Measurements from ENCODE around the gene BEND5.

DNA sequence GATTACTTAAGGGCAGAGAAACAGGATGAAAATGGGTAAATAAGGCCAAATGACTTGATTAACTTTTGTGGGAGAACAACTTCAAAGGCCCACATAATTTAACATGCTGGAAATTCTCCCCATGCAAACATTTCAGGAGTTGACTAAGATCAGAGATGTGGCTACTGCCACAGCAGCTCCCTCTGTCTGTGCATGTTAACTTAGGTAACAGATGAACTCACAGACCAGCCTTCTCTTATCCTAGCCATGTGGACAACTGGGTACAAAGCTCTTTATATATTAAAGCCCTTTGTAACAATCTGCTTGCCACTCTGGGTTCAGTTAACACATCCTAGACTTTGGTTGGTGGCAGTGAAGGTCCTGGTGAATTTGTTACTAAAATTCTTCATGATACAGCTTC is 33.2 kb downstream of the BEND5 start:
- TF ChIP-seq, protein P1, sequence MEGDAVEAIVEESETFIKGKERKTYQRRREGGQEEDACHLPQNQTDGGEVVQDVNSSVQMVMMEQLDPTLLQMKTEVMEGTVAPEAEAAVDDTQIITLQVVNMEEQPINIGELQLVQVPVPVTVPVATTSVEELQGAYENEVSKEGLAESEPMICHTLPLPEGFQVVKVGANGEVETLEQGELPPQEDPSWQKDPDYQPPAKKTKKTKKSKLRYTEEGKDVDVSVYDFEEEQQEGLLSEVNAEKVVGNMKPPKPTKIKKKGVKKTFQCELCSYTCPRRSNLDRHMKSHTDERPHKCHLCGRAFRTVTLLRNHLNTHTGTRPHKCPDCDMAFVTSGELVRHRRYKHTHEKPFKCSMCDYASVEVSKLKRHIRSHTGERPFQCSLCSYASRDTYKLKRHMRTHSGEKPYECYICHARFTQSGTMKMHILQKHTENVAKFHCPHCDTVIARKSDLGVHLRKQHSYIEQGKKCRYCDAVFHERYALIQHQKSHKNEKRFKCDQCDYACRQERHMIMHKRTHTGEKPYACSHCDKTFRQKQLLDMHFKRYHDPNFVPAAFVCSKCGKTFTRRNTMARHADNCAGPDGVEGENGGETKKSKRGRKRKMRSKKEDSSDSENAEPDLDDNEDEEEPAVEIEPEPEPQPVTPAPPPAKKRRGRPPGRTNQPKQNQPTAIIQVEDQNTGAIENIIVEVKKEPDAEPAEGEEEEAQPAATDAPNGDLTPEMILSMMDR (conservative IDR thresholded peaks at IDR 0.05): no peak
- no peak for TF ChIP-seq ZFX (IDR thresholded peaks at IDR 0.05)

Data from C4-2B (cell line).